Mucosa of descending colon (tissue), 3 donors: Measurements from ENCODE around the gene HS3ST3B1. TPM values are rescaled to one million over a fixed set of nuclear protein-coding genes. Genes with fewer than 3 reads are reported as not detected.
A peak's percentile ranks its signal among the peaks of the same experiment; 100 is the strongest.

Experiments used
- ATAC-seq: fragments of 200-7000 bp; cut with Tn5 transposase; one replicate; pipeline ENCODE4 v1.9.1; 2020; ENCODE audit warnings: mild to moderate bottlenecking, moderate library complexity
- DNase-seq, 3 donors: peaks; one replicate each; pipeline ENCODE4 v3.0.0-alpha.2; 2020
- H3K36me3 ChIP-seq: fragments of 200-600 bp; one replicate; pipeline ENCODE4 v1.8.0; 2021; ENCODE audit warnings: low read depth, mild to moderate bottlenecking
- H3K4me1 ChIP-seq: fragments of 200-600 bp; one replicate; pipeline ENCODE4 v1.8.0; 2021; ENCODE audit warnings: low read depth, mild to moderate bottlenecking
- H3K4me3 ChIP-seq: fragments of 200-600 bp; one replicate; pipeline ENCODE4 v1.8.0; 2021; ENCODE audit warnings: mild to moderate bottlenecking
- H3K9me3 ChIP-seq: fragments of 200-600 bp; one replicate; pipeline ENCODE4 v1.8.0; 2021; ENCODE audit warnings: mild to moderate bottlenecking
- CTCF ChIP-seq: fragments of 200-600 bp; IDR thresholded peaks from one replicate; pipeline ENCODE4 v1.8.0; 2022; ENCODE audit warnings: antibody characterized with exemption, mild to moderate bottlenecking
- intact Hi-C, 2 donors: fragments of 100-400 bp; cut with DNase I in 1 of 2; cut with micrococcal nuclease in 1 of 2; formaldehyde crosslinking; loops; one replicate each; pipeline versions ENCODE4 v1.11.0 to v1.11.1; 2022; cut with DNase I, micrococcal nuclease
- total RNA-seq, 3 donors: library from RNA; stranded (reverse); fragmentation: NEBNext Ultra II Directional in 2 of 3; extraction: Animal tissue kit (Norgen Biotek cat#: 25700) in 2 of 3; gene quantifications; one replicate each; pipeline versions ENCODE4 v1.2.1 to v1.2.4, GENCODE V29; 2021 to 2023
- donor health status: DM: no; HTN: no; CAD: no; lungs with moderate emphysema.
- donor health status: DM: no; HTN: no; CAD: no.
- donor health status: DM: no; HTN: yes; CAD: no.

HS3ST3B1 gene
- total RNA-seq, 3 donors from 2014 or later, result 1.4 to 1.6 (median 1.5) TPM

- DNase-seq (no peak), ATAC-seq (no peak)
- no peaks in the 10 kb centered on the region for H3K4me1 ChIP-seq
- no peaks in the 10 kb centered on the region for H3K9me3 ChIP-seq
- intact Hi-C loops, result no loop called here
- no peaks in the 10 kb centered on the region for H3K36me3 ChIP-seq
- H3K4me3 ChIP-seq, result no peak overlapping the region
- TF ChIP-seq CTCF, result no peak
These were observed 40.2 kb downstream of the HS3ST3B1 start for GRCh38 chr17:14340857-14341754.

GRCh38 chr17:14341866-14342265, 41.0 kb downstream of the HS3ST3B1 start:
- Histone ChIP-seq H3K36me3 (no peaks in the 10 kb centered on the region), H3K4me1 (no peaks in the 10 kb centered on the region), H3K4me3 (no peak overlapping the region), H3K9me3 (no peaks in the 10 kb centered on the region)
- ATAC-seq, result no peak
- no peak for DNase-seq
- intact Hi-C loops, result no loop called here
- TF ChIP-seq CTCF, result no peak

GRCh38 chr17:14346801-14347200, 45.9 kb downstream of the HS3ST3B1 start:
- no peak for DNase-seq
- H3K4me1 ChIP-seq, result no peaks in the 10 kb centered on the region
- intact Hi-C loops, result no loop called here
- no peak for ATAC-seq
- no peaks in the 10 kb centered on the region for H3K9me3 ChIP-seq
- TF ChIP-seq CTCF, result no peak
- H3K36me3 ChIP-seq, result no peaks in the 10 kb centered on the region
- no peak overlapping the region for H3K4me3 ChIP-seq

- no peaks in the 10 kb centered on the region for H3K9me3 ChIP-seq
- H3K4me1 ChIP-seq, result no peaks in the 10 kb centered on the region
- ATAC-seq (peak; percentile 55), DNase-seq (no peak)
- no peak overlapping the region for H3K4me3 ChIP-seq
- TF ChIP-seq CTCF, result no peak
- intact Hi-C loops, result no loop called here
- H3K36me3 ChIP-seq, result no peaks in the 10 kb centered on the region
These were observed 50.6 kb downstream of the HS3ST3B1 start for GRCh38 chr17:14351493-14351892.

- no peak overlapping the region for H3K4me3 ChIP-seq
- intact Hi-C loops, result no loop called here
- no peak for TF ChIP-seq CTCF
- no peaks in the 10 kb centered on the region for H3K9me3 ChIP-seq
- no peaks in the 10 kb centered on the region for H3K36me3 ChIP-seq
- ATAC-seq (peak; percentile 16), DNase-seq (no peak)
- no peaks in the 10 kb centered on the region for H3K4me1 ChIP-seq
These were observed 51.3 kb downstream of the HS3ST3B1 start for GRCh38 chr17:14352136-14352535.
